ENCODE results near the gene PAK6.

The PAK6 gene

DNA sequence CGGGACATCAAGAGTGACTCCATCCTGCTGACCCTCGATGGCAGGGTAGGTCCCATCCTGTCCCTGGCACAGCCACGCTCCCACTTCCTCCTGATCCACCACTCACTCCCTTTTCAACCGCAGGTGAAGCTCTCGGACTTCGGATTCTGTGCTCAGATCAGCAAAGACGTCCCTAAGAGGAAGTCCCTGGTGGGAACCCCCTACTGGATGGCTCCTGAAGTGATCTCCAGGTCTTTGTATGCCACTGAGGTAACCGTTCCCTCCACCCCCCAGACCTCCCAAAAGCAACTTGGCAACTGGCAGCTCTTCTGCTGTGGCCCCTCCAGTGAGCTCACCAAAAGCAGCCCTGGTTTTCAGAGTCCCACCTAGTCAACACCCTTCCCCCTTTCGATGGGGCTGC is 34.6 kb downstream of the PAK6 start:
- no peak for DNase-seq
- Histone ChIP-seq H3K4me3 (ENCODE audit: low read depth, low read length) (no peak overlapping the region), H3K9me3 (ENCODE audit: severe bottlenecking) (no peaks in the 10 kb centered on the region), H3K27me3 (ENCODE audit: insufficient read depth, low read depth, severe bottlenecking) (no peaks in the 10 kb centered on the region), H3K36me3 (no peaks in the 10 kb centered on the region), H3K27ac (no peak overlapping the region)
- TF ChIP-seq, protein P1, sequence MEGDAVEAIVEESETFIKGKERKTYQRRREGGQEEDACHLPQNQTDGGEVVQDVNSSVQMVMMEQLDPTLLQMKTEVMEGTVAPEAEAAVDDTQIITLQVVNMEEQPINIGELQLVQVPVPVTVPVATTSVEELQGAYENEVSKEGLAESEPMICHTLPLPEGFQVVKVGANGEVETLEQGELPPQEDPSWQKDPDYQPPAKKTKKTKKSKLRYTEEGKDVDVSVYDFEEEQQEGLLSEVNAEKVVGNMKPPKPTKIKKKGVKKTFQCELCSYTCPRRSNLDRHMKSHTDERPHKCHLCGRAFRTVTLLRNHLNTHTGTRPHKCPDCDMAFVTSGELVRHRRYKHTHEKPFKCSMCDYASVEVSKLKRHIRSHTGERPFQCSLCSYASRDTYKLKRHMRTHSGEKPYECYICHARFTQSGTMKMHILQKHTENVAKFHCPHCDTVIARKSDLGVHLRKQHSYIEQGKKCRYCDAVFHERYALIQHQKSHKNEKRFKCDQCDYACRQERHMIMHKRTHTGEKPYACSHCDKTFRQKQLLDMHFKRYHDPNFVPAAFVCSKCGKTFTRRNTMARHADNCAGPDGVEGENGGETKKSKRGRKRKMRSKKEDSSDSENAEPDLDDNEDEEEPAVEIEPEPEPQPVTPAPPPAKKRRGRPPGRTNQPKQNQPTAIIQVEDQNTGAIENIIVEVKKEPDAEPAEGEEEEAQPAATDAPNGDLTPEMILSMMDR (IDR thresholded peaks at IDR 0.05; ENCODE audit: low read depth, low read length), result no peak

DNA sequence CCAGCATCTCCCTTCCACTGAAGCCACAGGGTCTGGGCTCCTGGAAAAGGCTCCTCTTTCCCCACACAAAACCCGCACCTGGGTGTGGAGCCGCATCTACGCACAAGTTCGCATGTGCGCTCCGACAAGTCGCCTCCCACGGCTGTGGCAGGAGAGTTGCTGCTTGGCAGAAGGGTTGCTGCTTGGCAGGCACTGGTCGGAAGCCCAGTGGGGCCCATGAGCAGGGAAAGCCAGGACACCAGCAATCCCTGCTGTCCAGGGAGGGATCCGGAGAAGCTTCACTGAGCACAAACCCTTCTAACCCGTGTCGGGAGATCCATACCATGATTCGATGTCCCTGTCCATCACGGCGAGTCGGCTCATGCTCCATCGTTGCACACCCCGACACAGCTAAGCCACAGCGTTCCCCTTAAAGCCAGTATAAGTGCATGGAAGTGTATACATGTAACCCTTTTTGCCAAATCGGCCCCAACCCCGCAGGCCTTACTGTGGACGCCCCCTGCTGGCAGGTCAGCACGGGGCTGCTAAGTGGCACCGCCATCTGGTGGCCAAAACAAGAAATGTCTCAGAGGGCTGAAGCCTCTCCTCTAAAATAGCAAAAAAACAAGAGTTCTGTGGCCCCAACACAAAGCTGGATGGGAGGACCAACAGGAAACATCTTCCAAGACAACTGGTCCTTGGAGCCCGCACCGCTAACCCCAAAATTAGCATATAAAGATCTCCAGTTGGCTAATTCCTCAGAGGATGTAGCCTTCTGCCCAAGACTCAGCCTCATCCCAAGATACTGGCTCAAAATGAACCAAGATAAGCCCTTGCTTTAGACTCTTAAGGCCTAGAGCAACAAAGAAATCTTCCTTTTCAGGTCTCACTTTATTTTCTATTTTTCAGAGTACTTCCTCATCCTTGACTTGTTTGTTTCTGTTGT is 35.7 kb downstream of the PAK6 start:
- H3K36me3 ChIP-seq, result no peaks in the 10 kb centered on the region
- no peak overlapping the region for H3K4me3 ChIP-seq (ENCODE audit: low read depth, low read length)
- H3K27me3 ChIP-seq (ENCODE audit: insufficient read depth, low read depth, severe bottlenecking), result no peaks in the 10 kb centered on the region
- TF ChIP-seq, protein P1 (IDR thresholded peaks at IDR 0.05; ENCODE audit: low read depth, low read length), result peak; percentile 99
- H3K9me3 ChIP-seq (ENCODE audit: severe bottlenecking), result no peaks in the 10 kb centered on the region
- DNase-seq, result peak; percentile 81
- no peak overlapping the region for H3K27ac ChIP-seq

DNA sequence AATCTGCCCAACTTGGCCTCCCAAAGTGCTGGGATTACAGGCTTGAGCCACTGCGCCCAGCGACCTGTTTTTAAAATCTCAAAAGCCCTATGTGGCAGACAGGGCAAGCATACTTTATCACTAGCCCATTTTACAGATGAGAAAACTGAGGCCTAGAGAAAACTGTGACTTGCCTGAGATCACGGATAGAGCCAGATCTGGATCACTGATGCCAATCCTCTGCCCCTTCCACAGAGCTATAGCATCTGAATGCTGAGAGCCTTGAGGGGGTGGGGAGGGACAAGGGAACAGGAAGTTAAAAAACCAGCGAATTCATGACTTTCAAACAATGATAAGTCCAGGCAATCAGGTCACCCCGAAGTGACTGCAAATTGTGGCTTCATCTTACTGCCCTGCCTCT is 36.7 kb downstream of the PAK6 start:
- TF ChIP-seq, protein P1 (IDR thresholded peaks at IDR 0.05; ENCODE audit: low read depth, low read length), result no peak
- 0 out of 2 replicates have a peak, but pooled peaks cover 2% of the 10 kb centered on the region for H3K36me3 ChIP-seq
- H3K27me3 ChIP-seq (ENCODE audit: insufficient read depth, low read depth, severe bottlenecking), result no peaks in the 10 kb centered on the region

DNA sequence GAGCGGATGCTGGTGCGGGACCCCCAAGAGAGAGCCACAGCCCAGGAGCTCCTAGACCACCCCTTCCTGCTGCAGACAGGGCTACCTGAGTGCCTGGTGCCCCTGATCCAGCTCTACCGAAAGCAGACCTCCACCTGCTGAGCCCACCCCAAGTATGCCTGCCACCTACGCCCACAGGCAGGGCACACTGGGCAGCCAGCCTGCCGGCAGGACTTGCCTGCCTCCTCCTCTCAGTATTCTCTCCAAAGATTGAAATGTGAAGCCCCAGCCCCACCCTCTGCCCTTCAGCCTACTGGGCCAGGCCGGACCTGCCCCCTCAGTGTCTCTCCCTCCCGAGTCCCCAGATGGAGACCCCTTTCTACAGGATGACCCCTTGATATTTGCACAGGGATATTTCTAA is 37.1 kb downstream of the PAK6 start:
- TF ChIP-seq, protein P1 (IDR thresholded peaks at IDR 0.05; ENCODE audit: low read depth, low read length), result no peak
- Histone ChIP-seq H3K36me3 (peaks cover 2% of the 10 kb centered on the region; the same call in 1 of the 2 replicates), H3K27me3 (ENCODE audit: insufficient read depth, low read depth, severe bottlenecking) (no peaks in the 10 kb centered on the region), H3K4me3 (ENCODE audit: low read depth, low read length) (no peak overlapping the region), H3K27ac (no peak overlapping the region), H3K9me3 (ENCODE audit: severe bottlenecking) (no peaks in the 10 kb centered on the region)
- no peak for DNase-seq

More for the DNA sequence above, 36.7 kb downstream of the PAK6 start:
- DNase-seq, result no peak
- Histone ChIP-seq H3K4me3 (ENCODE audit: low read depth, low read length) (no peak overlapping the region), H3K9me3 (ENCODE audit: severe bottlenecking) (no peaks in the 10 kb centered on the region), H3K27ac (no peak overlapping the region)

DNA sequence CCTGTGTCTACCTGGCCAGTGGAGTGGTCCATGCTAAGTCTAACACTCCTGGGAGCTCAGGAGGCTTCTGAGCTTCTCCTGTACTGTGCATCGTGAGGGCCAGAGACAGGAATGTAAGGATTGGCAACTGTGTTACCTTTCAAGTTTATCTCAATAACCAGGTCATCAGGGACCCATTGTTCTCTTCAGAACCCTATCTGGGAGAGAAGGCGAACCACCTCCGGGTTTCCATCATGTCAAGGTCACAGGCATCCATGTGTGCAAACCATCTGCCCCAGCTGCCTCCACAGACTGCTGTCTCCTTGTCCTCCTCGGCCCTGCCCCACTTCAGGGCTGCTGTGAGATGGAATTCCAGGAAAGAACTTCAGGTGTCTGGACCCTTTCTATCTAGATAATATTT is 38.1 kb downstream of the PAK6 start:
- DNase-seq, result no peak
- Histone ChIP-seq H3K27ac (peak overlapping the region; percentile 39; the same call in 1 of the 2 replicates), H3K27me3 (ENCODE audit: insufficient read depth, low read depth, severe bottlenecking) (no peaks in the 10 kb centered on the region), H3K36me3 (peaks cover 2% of the 10 kb centered on the region; the same call in 1 of the 2 replicates), H3K9me3 (ENCODE audit: severe bottlenecking) (no peaks in the 10 kb centered on the region), H3K4me3 (ENCODE audit: low read depth, low read length) (no peak overlapping the region)
- TF ChIP-seq, protein P1 (IDR thresholded peaks at IDR 0.05; ENCODE audit: low read depth, low read length), result no peak

Measured in WERI-Rb-1 (cell line).